Endometrial microvascular endothelial cells (primary cell): ENCODE results near the gene TADA3. TPM values are rescaled to one million over a fixed set of nuclear protein-coding genes. Genes with fewer than 3 reads are reported as not detected.

Experiments
- in situ Hi-C: cut with HindIII; loops from 2 replicates; pipeline ENCODE4 v1.10.0; 2017; ENCODE audit warnings: low sequenced_read_pairs, low pct_unique_long_range_greater_than_20kb; ENCODE audit errors: inconsistent ontology term
- total RNA-seq: library from RNA; depleted of rRNA; stranded (reverse); fragments of >200 nt; gene quantifications from one replicate; pipeline ENCODE4 v1.2.3, GENCODE V29; 2015; ENCODE audit errors: inconsistent ontology term

The TADA3 gene
- total RNA-seq, 1 donor from 2014 or later = 83.3 TPM

DNA sequence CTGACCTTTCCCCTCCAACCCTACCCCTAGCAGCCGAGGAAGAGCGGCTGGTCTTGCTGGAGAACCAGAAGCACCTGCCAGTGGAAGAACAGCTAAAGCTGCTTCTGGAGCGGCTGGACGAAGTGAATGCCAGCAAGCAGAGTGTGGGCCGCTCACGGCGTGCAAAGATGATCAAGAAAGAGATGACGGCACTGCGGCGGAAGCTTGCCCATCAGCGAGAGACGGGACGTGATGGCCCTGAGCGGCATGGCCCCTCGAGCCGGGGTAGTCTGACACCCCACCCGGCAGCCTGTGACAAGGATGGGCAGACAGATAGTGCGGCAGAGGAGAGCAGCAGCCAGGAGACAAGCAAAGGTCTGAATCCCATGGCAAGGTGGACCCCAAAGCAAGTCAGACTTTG, 48.7 kb downstream of the TADA3 start:
- in situ Hi-C loops = no loop called here

DNA sequence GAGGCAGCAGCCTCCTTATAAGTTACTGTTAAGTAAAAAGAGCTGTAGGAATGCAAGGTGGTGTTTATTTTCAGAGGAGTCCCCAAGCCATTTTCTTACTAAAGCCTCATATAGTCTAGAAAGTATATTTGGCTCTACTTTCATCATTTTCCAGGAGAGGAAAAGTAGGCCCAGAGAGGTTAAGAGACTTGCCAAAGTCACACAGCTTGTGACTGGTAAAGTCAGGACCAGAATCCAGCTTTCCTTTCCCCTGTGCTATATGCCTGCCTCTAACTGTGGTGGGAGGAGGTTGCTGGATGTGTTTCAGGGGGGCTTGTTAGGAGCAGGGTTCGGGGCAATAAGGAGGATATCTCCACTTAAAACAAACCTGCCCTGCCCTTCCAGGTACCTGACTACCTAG, 49.7 kb downstream of the TADA3 start:
- in situ Hi-C loops = no loop called here

DNA sequence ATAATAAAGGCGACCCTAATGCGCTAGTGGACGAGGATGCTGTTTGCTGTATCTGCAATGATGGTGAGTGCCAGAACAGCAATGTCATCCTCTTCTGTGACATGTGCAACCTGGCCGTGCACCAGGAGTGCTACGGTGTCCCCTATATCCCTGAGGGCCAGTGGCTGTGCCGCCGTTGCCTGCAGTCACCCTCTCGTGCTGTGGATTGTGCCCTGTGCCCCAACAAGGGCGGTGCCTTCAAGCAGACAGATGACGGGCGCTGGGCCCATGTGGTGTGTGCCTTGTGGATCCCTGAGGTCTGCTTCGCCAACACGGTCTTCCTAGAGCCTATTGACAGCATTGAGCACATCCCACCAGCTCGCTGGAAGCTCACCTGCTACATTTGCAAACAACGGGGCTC, 53.1 kb downstream of the TADA3 start:
- in situ Hi-C loops = no loop called here

DNA sequence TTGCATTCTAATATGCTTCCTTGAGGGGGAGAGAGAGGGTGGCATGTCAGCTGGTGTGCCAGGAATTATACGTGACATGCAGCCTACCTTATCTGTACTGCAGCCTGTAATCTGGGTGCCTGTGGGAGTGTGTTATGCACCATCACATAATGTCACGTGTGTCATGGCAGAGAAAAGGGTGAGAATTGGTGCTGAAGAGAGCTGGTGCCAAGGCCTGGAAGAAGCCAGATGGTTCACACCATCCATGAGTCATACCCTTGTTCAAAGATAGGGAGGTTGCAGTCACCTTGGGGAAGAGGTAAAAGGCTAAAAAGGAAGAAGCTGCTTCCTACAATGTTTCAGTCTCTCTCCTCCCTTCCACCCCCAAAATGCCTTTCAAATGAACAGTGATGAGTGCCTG, 55.4 kb downstream of the TADA3 start:
- in situ Hi-C loops = no loop called here

DNA sequence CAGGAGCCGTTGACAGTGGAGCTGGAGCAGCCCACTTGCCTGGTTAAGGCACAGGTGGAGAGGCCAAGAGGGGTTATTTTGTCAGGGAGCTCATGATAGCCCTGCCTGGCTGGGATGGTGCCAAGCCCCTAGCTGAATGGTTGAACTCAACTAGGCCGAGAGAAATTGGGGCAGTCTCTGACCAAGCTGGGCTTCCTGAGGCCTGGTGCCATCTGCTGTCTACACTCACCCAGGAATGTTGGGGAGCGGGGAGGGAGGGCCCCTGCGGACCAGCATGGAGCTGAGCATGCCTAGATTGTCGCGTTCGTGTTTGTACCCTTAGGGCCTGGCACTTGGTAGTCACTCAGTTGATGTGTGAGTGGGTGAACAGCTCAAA, 59.5 kb downstream of the TADA3 start:
- in situ Hi-C loops = no loop called here

DNA sequence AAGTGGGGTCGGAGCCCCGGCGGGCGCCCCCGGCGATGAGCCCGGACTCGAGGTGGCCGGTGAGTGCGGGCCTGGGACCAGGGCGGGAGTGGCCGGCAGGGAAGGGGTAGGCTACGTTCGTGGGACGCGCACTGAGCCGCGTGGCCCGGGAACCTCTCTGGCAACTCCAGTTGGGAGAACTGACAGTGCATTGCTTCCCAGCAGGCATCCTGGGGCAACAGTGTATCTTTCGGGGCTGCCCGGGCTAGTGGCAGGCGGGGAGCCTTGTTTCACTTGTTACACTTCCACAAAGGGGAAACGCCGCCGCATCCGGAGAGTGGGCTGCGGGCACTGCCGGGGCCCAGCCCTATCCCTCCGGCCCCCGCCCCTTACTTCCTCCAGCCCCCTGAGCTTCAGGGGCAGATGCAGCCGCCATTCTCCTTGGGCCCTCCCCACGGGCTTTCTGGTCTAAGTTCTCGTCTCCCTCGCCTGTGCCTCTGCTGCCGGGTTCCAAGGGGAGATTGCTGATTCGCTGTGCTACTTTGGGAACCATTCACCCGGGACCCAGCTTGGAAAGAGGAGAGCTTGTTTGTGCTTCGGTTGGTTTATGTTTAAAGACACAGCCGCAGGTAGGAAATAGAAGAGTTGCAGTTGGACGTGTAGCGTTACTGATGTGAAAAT, 60.1 kb downstream of the TADA3 start:
- in situ Hi-C loops = no loop called here

DNA sequence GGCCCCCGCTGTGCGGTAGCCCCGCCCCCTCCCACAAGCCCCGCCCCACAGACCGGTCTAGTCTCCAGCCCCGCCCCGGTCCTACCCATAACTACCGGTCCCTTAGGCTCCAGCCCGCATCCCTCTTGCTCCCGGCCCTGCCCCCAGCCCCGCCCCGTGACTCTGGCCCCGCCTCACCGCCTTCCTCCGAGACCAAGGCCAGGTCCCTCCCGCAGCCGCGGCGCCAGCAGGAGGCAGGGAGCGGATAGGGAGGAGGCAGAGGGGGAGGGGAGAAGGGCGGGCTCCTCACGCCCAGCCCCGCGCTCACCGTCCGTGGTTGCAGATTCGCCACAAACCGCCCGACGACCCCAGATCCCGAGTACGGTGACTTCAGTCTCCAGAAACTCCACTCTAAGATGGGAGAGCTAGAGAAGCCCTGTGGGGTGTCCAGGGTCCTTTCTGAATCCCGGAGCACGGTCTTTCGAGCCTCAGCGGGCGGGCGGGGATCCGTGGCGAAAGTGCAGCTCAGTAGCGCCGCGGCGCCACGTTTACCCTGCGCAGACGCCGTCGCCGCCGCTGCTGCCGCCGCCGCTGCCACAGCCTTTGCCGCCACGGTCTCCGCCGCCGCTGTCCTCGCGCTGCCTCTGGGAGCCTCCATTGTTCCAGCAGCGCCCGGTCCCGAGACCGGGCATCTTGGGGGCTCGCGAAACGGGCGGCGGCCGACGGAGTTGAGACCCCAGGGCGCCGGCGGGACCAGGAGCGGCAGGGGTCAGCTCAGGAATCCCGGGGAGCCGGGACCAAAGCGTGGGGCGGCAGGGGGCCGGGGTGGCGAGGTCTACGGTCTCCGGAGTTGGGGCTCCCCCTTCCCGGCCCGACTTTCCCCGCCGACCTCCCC, 60.8 kb downstream of the TADA3 start, which contains the start of gene BRPF1:
Gene BRPF1 (plus strand): TSS at position 530 of the 874 bp plus-strand sequence. CDS start 2,406 bp downstream, outside the sequence.
- in situ Hi-C loops = no loop called here

DNA sequence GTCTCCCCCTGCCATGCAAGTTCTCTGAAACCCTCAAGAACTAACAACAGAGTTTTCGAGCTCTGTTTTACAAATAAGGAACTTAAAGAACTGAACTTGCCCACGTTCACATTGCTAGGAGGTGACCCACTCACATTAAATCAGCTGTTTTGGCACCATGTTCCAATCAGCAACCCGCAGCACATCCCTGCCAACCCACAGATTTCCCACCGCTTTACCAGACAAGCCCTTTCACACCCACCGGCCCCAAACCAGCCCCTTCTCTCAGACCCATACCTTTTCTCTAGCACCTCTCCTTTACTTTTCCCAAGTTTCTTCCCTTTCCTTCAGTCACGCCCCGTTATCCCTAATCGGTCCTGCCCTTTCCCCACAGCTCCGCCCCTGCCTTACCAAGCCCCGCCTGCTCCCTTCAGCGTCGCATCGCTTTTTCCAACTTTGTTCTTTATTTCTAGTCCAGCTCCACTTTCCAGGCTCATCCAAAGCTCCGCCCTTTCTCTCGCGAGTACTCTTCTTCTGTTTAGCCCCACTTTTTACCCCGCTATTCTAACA, 61.5 kb downstream of the TADA3 start:
- in situ Hi-C loops = no loop called here

Other genes starting within 250 kb of the TADA3 start
- not detected for gene LHFPL4, start 238.7 kb downstream of the TADA3 start, total RNA-seq
- 48.1 TPM for gene MTMR14, start 143.0 kb downstream of the TADA3 start, total RNA-seq
- gene CPNE9, start 88.6 kb downstream of the TADA3 start, total RNA-seq = not detected
- 16.2 TPM for gene BRPF1, start 60.7 kb downstream of the TADA3 start, total RNA-seq
- 18.7 TPM for gene OGG1, start 42.5 kb downstream of the TADA3 start, total RNA-seq
- 38.9 TPM for gene CAMK1, start 22.5 kb downstream of the TADA3 start, total RNA-seq
- gene ARPC4, start 609 bp upstream of the TADA3 start, total RNA-seq = 375 TPM
- 10.9 TPM for gene TTLL3, start 17.8 kb upstream of the TADA3 start, total RNA-seq
- gene RPUSD3, start 51.5 kb upstream of the TADA3 start, total RNA-seq = 53.1 TPM
- not detected for gene CIDEC, start 87.8 kb upstream of the TADA3 start, total RNA-seq
- gene JAGN1, start 98.1 kb upstream of the TADA3 start, total RNA-seq = 51.5 TPM
- 0.28 TPM for gene IL17RE, start 110.4 kb upstream of the TADA3 start, total RNA-seq
- gene IL17RC, start 124.6 kb upstream of the TADA3 start, total RNA-seq = 20.3 TPM
- gene CRELD1, start 141.4 kb upstream of the TADA3 start, total RNA-seq = 28.0 TPM
- gene PRRT3, start 159.9 kb upstream of the TADA3 start, total RNA-seq = 0.93 TPM
- 78.1 TPM for gene EMC3, start 194.4 kb upstream of the TADA3 start, total RNA-seq
- gene FANCD2, start 234.0 kb upstream of the TADA3 start, total RNA-seq = 71.3 TPM